ENCODE measurements around the gene SLC27A5. TPM values are rescaled to one million over a fixed set of nuclear protein-coding genes. Genes with fewer than 3 reads are reported as not detected.
"Not testable (repeated sequence)": the region's sequence is repeated elsewhere in the genome, so short reads cannot be mapped to it uniquely, and the experiment has no call there.

SLC27A5 gene
- total RNA-seq, 2 experiments from 2014 or later, result 16.8 to 17.1 TPM

GRCh38 chr19:58547323-58548312, 35.8 kb upstream of the SLC27A5 start:
- Mint-ChIP-seq H3K36me3 (ENCODE audit: low read depth) (peaks cover 70% of the 10 kb centered on the region), H3K9me3 (no peaks in the 10 kb centered on the region), H3K27me3 (peaks cover 2% of the 10 kb centered on the region), H3K4me3 (no peak overlapping the region), H3K4me1 (peaks cover 42% of the 10 kb centered on the region), H3K27ac (no peak overlapping the region)
- ChIA-PET POLR2A (interaction anchor here (0.5 to 5.9 kb wide), 3 partner anchors 7 to 28 kb away, joined by 3 to 89 read pairs (median 57); partner anchors contain the start of genes CHMP2A, UBE2M and ZBTB45), CTCF (interaction anchor here (0.8 kb wide), 1 partner anchor 33 kb away, joined by 3 read pairs; no protein-coding TSS in a partner anchor)
- no peak for DNase-seq

GRCh38 chr19:58546019-58546530, 34.3 kb upstream of the SLC27A5 start:
- peak overlapping the region; percentile 96 for H3K4me3 Mint-ChIP-seq
- no peak for DNase-seq
- ChIA-PET CTCF (interaction anchor here (1.0 to 1.4 kb wide), 2 partner anchors 26 to 35 kb away, joined by 3 to 4 read pairs; no protein-coding TSS in a partner anchor), POLR2A (interaction anchor here (0.8 to 5.9 kb wide), 6 partner anchors 8 to 35 kb away, joined by 3 to 89 read pairs (median 30); partner anchors contain the start of genes CHMP2A, UBE2M and ZBTB45)
- H3K4me1 Mint-ChIP-seq, result peaks cover 38% of the 10 kb centered on the region
- peaks cover 58% of the 10 kb centered on the region for H3K36me3 Mint-ChIP-seq (ENCODE audit: low read depth)
- H3K27ac Mint-ChIP-seq, result peak overlapping the region; percentile 82
- peaks cover 2% of the 10 kb centered on the region for H3K27me3 Mint-ChIP-seq
- no peaks in the 10 kb centered on the region for H3K9me3 Mint-ChIP-seq

DNA sequence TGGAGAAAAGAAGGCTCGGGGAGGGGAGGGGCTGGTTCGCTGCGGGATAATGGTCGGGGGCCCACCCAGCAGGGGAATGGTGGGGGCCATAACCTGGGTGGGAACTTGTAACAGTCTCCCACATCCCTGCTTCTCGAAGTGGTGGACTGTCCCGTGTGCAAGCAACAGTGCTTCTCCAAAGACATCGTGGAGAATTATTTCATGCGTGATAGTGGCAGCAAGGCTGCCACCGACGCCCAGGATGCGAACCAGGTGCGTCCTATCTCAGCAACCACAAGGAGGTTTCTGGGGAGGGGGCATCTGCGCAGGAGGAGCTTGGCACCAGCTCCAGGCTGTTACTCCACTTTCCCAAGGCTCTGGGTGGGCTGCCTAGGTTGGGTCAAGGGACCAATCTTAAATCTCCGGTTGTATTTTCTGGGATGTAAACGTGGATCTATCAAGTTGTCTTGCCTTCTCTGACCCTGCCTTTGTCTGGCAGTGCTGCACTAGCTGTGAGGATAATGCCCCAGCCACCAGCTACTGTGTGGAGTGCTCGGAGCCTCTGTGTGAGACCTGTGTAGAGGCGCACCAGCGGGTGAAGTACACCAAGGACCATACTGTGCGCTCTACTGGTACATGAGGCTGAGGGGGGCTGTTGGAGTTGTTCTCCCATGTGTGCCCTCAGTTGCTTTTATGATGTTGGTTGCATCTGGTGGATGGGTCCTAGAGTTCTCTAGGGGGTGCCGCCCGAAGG, 33.7 kb upstream of the SLC27A5 start:
- peaks cover 36% of the 10 kb centered on the region for H3K4me1 Mint-ChIP-seq
- H3K36me3 Mint-ChIP-seq (ENCODE audit: low read depth), result peaks cover 53% of the 10 kb centered on the region
- H3K27me3 Mint-ChIP-seq, result peaks cover 4% of the 10 kb centered on the region
- peak overlapping the region; percentile 82 for H3K27ac Mint-ChIP-seq
- POLR2A ChIA-PET, result interaction anchor here (0.8 to 5.9 kb wide), 7 partner anchors 9 to 35 kb away, joined by 3 to 89 read pairs (median 15); partner anchors contain the start of genes CHMP2A, UBE2M and ZBTB45
- no peaks in the 10 kb centered on the region for H3K9me3 Mint-ChIP-seq
- H3K4me3 Mint-ChIP-seq, result peak overlapping the region; percentile 96
- CTCF ChIA-PET, result interaction anchor here (1.0 to 2.5 kb wide), 3 partner anchors 25 to 36 kb away, joined by 3 to 14 read pairs (median 4); partner anchors contain the start of gene ZBTB45
- DNase-seq, result no peak

DNA sequence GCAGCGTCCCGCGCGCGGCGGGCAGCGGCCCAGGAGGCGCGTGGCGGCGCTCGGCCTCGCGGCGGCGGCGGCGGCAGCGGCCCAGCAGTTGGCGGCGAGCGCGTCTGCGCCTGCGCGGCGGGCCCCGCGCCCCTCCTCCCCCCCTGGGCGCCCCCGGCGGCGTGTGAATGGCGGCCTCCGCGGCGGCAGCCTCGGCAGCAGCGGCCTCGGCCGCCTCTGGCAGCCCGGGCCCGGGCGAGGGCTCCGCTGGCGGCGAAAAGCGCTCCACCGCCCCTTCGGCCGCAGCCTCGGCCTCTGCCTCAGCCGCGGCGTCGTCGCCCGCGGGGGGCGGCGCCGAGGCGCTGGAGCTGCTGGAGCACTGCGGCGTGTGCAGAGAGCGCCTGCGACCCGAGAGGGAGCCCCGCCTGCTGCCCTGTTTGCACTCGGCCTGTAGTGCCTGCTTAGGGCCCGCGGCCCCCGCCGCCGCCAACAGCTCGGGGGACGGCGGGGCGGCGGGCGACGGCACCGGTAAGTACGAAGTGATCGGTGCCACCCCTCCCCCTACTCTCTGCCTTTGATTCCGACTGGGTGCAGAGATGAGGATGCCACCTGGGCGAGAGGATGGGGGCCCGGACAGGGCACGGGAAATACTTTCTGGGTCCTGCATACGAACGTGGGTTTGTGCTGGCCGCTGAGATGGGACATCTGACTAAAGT, 32.9 kb upstream of the SLC27A5 start:
- Mint-ChIP-seq H3K27me3 (peaks cover 6% of the 10 kb centered on the region), H3K27ac (peak overlapping the region; percentile 82), H3K4me1 (peaks cover 34% of the 10 kb centered on the region), H3K36me3 (ENCODE audit: low read depth) (peaks cover 47% of the 10 kb centered on the region), H3K9me3 (no peaks in the 10 kb centered on the region), H3K4me3 (peak overlapping the region; percentile 96)
- POLR2A ChIA-PET, result interaction anchor here (1.0 to 5.9 kb wide), 8 partner anchors 9 to 69 kb away, joined by 3 to 89 read pairs (median 11); partner anchors contain the start of genes CHMP2A, UBE2M, ZBTB45 and ZNF446
- peak; percentile 49 for DNase-seq
- CTCF ChIA-PET, result interaction anchor here (1.0 to 2.5 kb wide), 4 partner anchors 9 to 31 kb away, joined by 3 to 14 read pairs (median 5); partner anchors contain the start of genes CHMP2A and ZBTB45

DNA sequence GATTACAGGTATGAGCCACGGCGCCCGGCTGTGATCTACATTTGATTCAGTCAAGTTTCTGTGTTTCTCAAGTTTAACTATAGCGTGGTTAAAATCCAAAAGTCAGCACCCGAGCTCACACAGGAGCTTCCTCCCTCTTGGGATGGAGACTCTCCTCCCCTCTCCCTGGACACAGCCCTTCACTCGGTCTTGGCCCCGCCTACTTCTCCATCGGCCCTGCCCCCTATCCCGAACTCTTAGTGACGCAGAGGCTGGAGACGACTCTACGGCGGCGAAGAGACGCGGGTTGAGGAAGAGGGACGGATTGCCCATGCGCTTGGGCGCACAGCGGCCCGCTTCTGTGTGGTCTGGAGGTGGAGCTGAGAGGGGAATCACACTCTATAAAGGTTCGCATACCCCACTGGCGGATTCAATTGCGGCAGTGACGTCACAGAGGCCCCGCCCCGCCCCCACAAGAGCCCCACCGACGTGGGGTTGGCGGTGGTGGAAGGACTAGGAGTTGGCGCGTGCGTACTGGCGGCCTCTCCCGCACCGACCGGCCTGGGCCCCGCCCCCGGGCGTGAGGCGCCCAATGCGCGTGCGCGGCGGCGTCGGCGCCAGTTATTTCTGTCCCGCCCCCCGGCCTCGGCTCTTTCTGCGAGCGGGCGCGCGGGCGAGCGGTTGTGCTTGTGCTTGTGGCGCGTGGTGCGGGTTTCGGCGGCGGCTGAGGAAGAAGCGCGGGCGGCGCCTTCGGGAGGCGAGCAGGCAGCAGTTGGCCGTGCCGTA, 32.2 kb upstream of the SLC27A5 start, which contains the start of gene TRIM28:
TRIM28 (plus strand) TSS at position 239 of the 765 bp plus-strand sequence. CDS start 694 bp downstream, outside the sequence.
- Mint-ChIP-seq H3K4me1 (peaks cover 40% of the 10 kb centered on the region), H3K9me3 (no peaks in the 10 kb centered on the region), H3K4me3 (peak within 1 kb of the TSS; percentile 96), H3K27ac (peak within 1 kb of the TSS; percentile 98), H3K36me3 (ENCODE audit: low read depth) (peaks cover 40% of the 10 kb centered on the region), H3K27me3 (peaks cover 11% of the 10 kb centered on the region)
- ChIA-PET POLR2A (interaction anchor here (0.6 to 5.9 kb wide), 10 partner anchors 10 to 68 kb away, joined by 3 to 89 read pairs (median 6); partner anchors contain the start of genes CHMP2A, SLC27A5, UBE2M and ZBTB45), CTCF (interaction anchor here (0.7 to 2.5 kb wide), 6 partner anchors 8 to 37 kb away, joined by 3 to 14 read pairs (median 4); partner anchors contain the start of genes CHMP2A and ZBTB45)
- peak; percentile 100 for DNase-seq

GRCh38 chr19:58542641-58543372, 31.0 kb upstream of the SLC27A5 start:
- H3K4me3 Mint-ChIP-seq, DNase-seq, H3K27ac Mint-ChIP-seq, H3K9me3 Mint-ChIP-seq: not testable (repeated sequence)
- peaks cover 30% of the 10 kb centered on the region for H3K36me3 Mint-ChIP-seq (ENCODE audit: low read depth)
- POLR2A ChIA-PET, result interaction anchor here (1.3 to 5.9 kb wide), 5 partner anchors 9 to 67 kb away, joined by 5 to 89 read pairs (median 57); partner anchors contain the start of genes CHMP2A, UBE2M, ZBTB45 and ZNF446
- CTCF ChIA-PET, result interaction anchor here (1.3 to 2.5 kb wide), 2 partner anchors 9 to 22 kb away, joined by 3 to 14 read pairs; partner anchors contain the start of gene ZBTB45
- H3K4me1 Mint-ChIP-seq, result peaks cover 43% of the 10 kb centered on the region
- peaks cover 17% of the 10 kb centered on the region for H3K27me3 Mint-ChIP-seq

DNA sequence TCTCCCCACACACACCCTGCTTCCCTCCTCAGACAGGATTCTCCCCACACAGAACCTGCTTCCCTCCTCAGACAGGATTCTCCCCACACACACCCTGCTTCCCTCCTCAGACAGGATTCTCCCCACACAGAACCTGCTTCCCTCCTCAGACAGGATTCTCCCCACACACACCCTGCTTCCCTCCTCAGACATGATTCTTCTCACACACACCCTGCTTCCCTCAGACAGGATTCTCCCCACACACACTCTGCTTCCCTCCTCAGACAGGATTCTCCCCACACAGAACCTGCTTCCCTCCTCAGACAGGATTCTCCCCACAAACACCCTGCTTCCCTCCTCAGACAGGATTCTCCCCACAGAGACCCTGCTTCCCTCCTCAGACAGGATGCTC, 27.4 kb upstream of the SLC27A5 start:
- not testable (repeated sequence) for H3K9me3 Mint-ChIP-seq; H3K36me3 Mint-ChIP-seq (ENCODE audit: low read depth); DNase-seq; H3K4me3 Mint-ChIP-seq; H3K27ac Mint-ChIP-seq
- peaks cover 22% of the 10 kb centered on the region for H3K4me1 Mint-ChIP-seq
- ChIA-PET CTCF (interaction anchor here (1.9 kb wide), 2 partner anchors 20 to 25 kb away, joined by 5 to 8 read pairs; partner anchors contain the start of gene ZBTB45), POLR2A (interaction anchor here (1.6 kb wide), 1 partner anchor 15 kb away, joined by 4 read pairs; the partner anchor contains the start of gene CHMP2A)
- peaks cover 17% of the 10 kb centered on the region for H3K27me3 Mint-ChIP-seq

DNA sequence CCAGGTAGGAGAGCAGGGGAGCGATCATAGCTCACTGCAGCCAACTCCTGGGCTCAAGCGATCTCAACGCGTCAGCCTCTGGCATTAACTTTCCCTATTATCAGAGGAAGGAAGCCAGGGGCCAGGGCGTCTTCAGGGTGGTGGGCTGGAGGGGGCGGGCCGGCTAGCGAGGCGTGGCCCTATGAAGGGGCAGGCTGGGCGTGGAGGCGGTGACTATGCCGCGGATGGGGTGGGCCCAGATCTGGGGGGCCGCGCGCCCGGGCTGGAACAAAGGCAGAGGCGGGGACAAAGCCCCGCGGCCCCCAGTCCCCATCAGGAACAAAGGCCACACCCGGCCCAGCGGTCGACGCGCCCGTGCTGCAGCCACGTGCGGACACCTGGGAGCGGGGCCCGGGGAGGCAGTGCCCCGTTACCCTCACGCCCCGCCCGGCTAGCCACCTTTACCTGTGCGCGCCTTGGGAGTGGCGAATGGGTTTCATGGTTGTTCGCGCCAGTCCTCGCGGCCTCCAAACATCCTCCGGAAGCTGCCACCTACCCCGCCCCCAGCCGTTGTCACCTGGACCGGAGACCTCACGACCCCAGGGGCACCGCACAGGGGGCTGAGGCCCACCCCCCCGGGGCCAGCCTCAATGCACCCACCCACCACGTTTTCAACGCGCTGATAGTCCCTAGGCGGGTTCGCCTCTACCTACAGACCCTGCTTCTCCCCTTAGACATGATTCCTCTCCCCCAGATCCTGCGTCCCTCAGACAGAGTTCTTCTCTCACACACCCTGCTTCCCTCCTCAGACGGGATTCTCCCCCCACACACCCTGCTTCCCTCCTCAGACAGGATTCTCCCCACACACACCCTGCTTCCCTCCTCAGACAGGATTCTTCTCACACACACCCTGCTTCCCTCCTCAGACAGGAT, 26.7 kb upstream of the SLC27A5 start:
- Mint-ChIP-seq H3K36me3 (ENCODE audit: low read depth) (no peaks in the 10 kb centered on the region), H3K9me3 (no peaks in the 10 kb centered on the region), H3K27ac (no peak overlapping the region), H3K27me3 (peaks cover 14% of the 10 kb centered on the region), H3K4me3 (peak overlapping the region; percentile 64), H3K4me1 (peaks cover 17% of the 10 kb centered on the region)
- peak; percentile 54 for DNase-seq
- ChIA-PET CTCF (interaction anchor here (1.9 kb wide), 2 partner anchors 19 to 24 kb away, joined by 5 to 8 read pairs; partner anchors contain the start of gene ZBTB45), POLR2A (interaction anchor here (1.3 to 1.6 kb wide), 2 partner anchors 16 to 18 kb away, joined by 4 to 5 read pairs; partner anchors contain the start of gene CHMP2A)

DNA sequence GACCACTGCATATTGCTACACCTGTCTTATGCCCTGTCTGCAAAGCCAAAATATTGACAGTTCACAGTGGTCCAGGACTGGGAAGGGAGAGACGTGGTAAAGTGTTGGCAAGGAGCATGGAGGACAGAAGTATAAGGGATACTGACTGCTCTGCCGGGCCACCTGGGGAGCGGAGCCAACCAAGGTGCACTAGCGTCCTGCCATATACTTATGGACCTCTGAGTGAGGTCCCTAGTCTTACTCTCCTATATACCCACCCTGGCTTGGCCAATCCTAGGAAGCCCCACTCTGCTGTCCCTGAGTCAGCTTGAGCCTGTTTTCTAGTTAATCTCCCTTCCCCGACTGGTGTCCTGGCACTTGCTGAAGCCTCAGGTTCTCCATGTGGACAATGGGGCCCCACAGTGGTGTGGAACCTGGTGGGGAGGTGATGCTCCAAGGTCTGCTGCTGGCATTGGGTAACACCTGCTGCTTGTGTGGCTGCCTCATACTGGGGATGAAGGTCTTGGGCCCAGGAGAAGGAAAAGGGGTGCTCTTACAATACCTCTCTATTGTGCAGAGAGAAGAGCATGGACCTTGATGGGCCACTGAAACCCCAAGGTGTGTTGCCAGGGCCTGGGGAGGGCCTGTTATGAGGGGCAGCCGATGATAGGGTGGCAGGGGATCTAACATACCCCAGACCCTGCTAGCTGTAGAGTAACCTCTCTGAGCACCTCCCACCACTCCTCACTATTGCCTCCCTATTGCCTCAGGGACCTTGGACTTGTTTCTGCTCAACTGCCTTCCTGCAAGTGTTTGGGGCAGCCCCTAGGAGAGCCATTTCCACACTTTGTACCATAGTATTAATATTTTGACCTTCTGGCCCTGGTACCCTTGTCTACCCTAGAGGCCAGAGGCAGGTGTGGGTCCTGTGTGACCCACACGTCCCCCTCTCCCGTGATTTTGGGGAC, 25.3 kb upstream of the SLC27A5 start:
- Mint-ChIP-seq H3K4me3 (no peak overlapping the region), H3K27ac (no peak overlapping the region), H3K27me3 (peaks cover 16% of the 10 kb centered on the region), H3K9me3 (no peaks in the 10 kb centered on the region), H3K36me3 (ENCODE audit: low read depth) (no peaks in the 10 kb centered on the region), H3K4me1 (peaks cover 15% of the 10 kb centered on the region)
- no peak for DNase-seq
- CTCF ChIA-PET, result interaction anchor here (1.9 kb wide), 2 partner anchors 18 to 23 kb away, joined by 5 to 8 read pairs; partner anchors contain the start of gene ZBTB45
- POLR2A ChIA-PET, result interaction anchor here (1.3 to 1.6 kb wide), 2 partner anchors 17 kb away, joined by 4 to 5 read pairs; partner anchors contain the start of gene CHMP2A
